H4 (cell line): Measurements from ENCODE around the gene GPR141. TPM values are rescaled to one million over a fixed set of nuclear protein-coding genes. Genes with fewer than 3 reads are reported as not detected.

Experiments used
- DNase-seq: peaks from one replicate; pipeline ENCODE4 v3.0.0-alpha.2; 2015; ENCODE audit warnings: low spot score
- total RNA-seq: library from RNA; depleted of rRNA; stranded (reverse); fragments of >200 nt; shearing (Covaris generic); gene quantifications from 2 replicates; pipeline ENCODE4 v1.2.3, GENCODE V29; 2014; rRNA removed

GPR141 gene
- not detected in 2 replicates for total RNA-seq

GRCh38 chr7:37683246-37684120 is at the start of gene GPR141:
Gene GPR141, plus strand, starts transcription at chr7:37683766. Its CDS starts 56,628 bp downstream, at chr7:37740394.
- DNase-seq: peak; percentile 92

GRCh38 chr7:37635346-37635745 is 48.2 kb upstream of the GPR141 start:
- DNase-seq: no peak

- no peak for DNase-seq
These were observed 41.5 kb upstream of the GPR141 start for GRCh38 chr7:37642028-37642540.

GRCh38 chr7:37643876-37644275 is 39.7 kb upstream of the GPR141 start:
- peak; percentile 46 for DNase-seq

- no peak for DNase-seq
These were observed 38.1 kb upstream of the GPR141 start for GRCh38 chr7:37645282-37646050.

- DNase-seq: no peak
These were observed 26.5 kb upstream of the GPR141 start for GRCh38 chr7:37656913-37657530.

- DNase-seq: no peak
These were observed 25.8 kb upstream of the GPR141 start for GRCh38 chr7:37657816-37658215.

GRCh38 chr7:37659971-37660565 is 23.5 kb upstream of the GPR141 start:
- DNase-seq: no peak

- DNase-seq: no peak
These were observed 23.0 kb upstream of the GPR141 start for GRCh38 chr7:37660614-37661013.

GRCh38 chr7:37663693-37664092 is 19.9 kb upstream of the GPR141 start:
- no peak for DNase-seq

GRCh38 chr7:37665352-37666022 is 18.1 kb upstream of the GPR141 start:
- DNase-seq: no peak

- no peak for DNase-seq
These were observed 17.4 kb upstream of the GPR141 start for GRCh38 chr7:37666026-37666799.

- DNase-seq: no peak
These were observed 13.7 kb upstream of the GPR141 start for GRCh38 chr7:37669818-37670217.

GRCh38 chr7:37670436-37670835 is 13.1 kb upstream of the GPR141 start:
- no peak for DNase-seq

GRCh38 chr7:37671876-37672275 is 11.7 kb upstream of the GPR141 start:
- DNase-seq: no peak

- no peak for DNase-seq
These were observed 10.6 kb upstream of the GPR141 start for GRCh38 chr7:37672926-37673325.

- no peak for DNase-seq
These were observed 10.0 kb upstream of the GPR141 start for GRCh38 chr7:37673523-37673922.

- DNase-seq: no peak
These were observed 9.0 kb upstream of the GPR141 start for GRCh38 chr7:37674531-37674930.

GRCh38 chr7:37675749-37676148 is 7.8 kb upstream of the GPR141 start:
- DNase-seq: no peak

GRCh38 chr7:37684927-37685326 is 1.4 kb downstream of the GPR141 start:
- DNase-seq: no peak
